ENCODE measurements around the gene CHST7.

Gene CHST7

GRCh38 chrX:46602468-46603102 lies 29.0 kb downstream of the CHST7 start:
- Histone ChIP-seq H3K9ac (ENCODE audit: low read length) (no peak overlapping the region), H3K36me3 (ENCODE audit: low read length) (0 out of 2 replicates have a peak, but pooled peaks cover 2% of the 10 kb centered on the region), H3F3A (ENCODE audit: insufficient read depth) (no peaks in the 10 kb centered on the region; the same call in 1 of the 2 replicates), H3K4me3 (ENCODE audit: insufficient read depth, low read length, poor library complexity, severe bottlenecking) (no peak overlapping the region), H3K79me2 (ENCODE audit: insufficient read depth, low read length) (no peaks in the 10 kb centered on the region), H3K9me2 (replicated peaks; ENCODE audit: insufficient read depth, low read length) (no peaks in the 10 kb centered on the region), H2AFZ (ENCODE audit: low read depth, low read length, severe bottlenecking) (no peak overlapping the region), H3K27me3 (ENCODE audit: low read length) (no peaks in the 10 kb centered on the region), H3K27ac (ENCODE audit: low read depth, low read length) (no peak overlapping the region), H3K4me2 (ENCODE audit: low read depth, low read length, poor library complexity, severe bottlenecking) (no peak overlapping the region), H4K20me1 (ENCODE audit: low read depth, low read length) (no peaks in the 10 kb centered on the region), H3K9me3 (ENCODE audit: insufficient read depth, low read length) (no peaks in the 10 kb centered on the region)
- TF ChIP-seq EZH2phosphoT487 (conservative IDR thresholded peaks at IDR 0.05; ENCODE audit: low read length) (no peak), CTCF (IDR thresholded peaks at IDR 0.05; ENCODE audit: insufficient read depth, low read length, poor library complexity, severe bottlenecking) (no peak)

GRCh38 chrX:46607916-46608315 lies 34.4 kb downstream of the CHST7 start:
- TF ChIP-seq CTCF (IDR thresholded peaks at IDR 0.05; ENCODE audit: insufficient read depth, low read length, poor library complexity, severe bottlenecking) (no peak), EZH2phosphoT487 (conservative IDR thresholded peaks at IDR 0.05; ENCODE audit: low read length) (no peak)
- H3K79me2 ChIP-seq (ENCODE audit: insufficient read depth, low read length): no peaks in the 10 kb centered on the region
- H3K9me2 ChIP-seq (replicated peaks; ENCODE audit: insufficient read depth, low read length): no peaks in the 10 kb centered on the region
- H3K27ac ChIP-seq (ENCODE audit: low read depth, low read length): no peak overlapping the region
- no peak overlapping the region for H3K9ac ChIP-seq (ENCODE audit: low read length)
- no peak overlapping the region for H2AFZ ChIP-seq (ENCODE audit: low read depth, low read length, severe bottlenecking)
- no peaks in the 10 kb centered on the region for H3K27me3 ChIP-seq (ENCODE audit: low read length)
- H3F3A ChIP-seq (ENCODE audit: insufficient read depth): no peaks in the 10 kb centered on the region
- 0 out of 2 replicates have a peak, but pooled peaks cover 2% of the 10 kb centered on the region for H3K36me3 ChIP-seq (ENCODE audit: low read length)
- H3K4me2 ChIP-seq (ENCODE audit: low read depth, low read length, poor library complexity, severe bottlenecking): no peak overlapping the region
- H3K4me3 ChIP-seq (ENCODE audit: insufficient read depth, low read length, poor library complexity, severe bottlenecking): no peak overlapping the region
- no peaks in the 10 kb centered on the region for H3K9me3 ChIP-seq (ENCODE audit: insufficient read depth, low read length)
- H4K20me1 ChIP-seq (ENCODE audit: low read depth, low read length): no peaks in the 10 kb centered on the region

- Histone ChIP-seq H3K9me3 (ENCODE audit: insufficient read depth, low read length) (no peaks in the 10 kb centered on the region), H3K9ac (ENCODE audit: low read length) (no peak overlapping the region), H3K4me3 (ENCODE audit: insufficient read depth, low read length, poor library complexity, severe bottlenecking) (no peak overlapping the region), H2AFZ (ENCODE audit: low read depth, low read length, severe bottlenecking) (no peak overlapping the region), H3K4me2 (ENCODE audit: low read depth, low read length, poor library complexity, severe bottlenecking) (no peak overlapping the region), H3K36me3 (ENCODE audit: low read length) (no peaks in the 10 kb centered on the region), H3K27ac (ENCODE audit: low read depth, low read length) (no peak overlapping the region), H3K27me3 (ENCODE audit: low read length) (no peaks in the 10 kb centered on the region), H3F3A (ENCODE audit: insufficient read depth) (no peaks in the 10 kb centered on the region), H4K20me1 (ENCODE audit: low read depth, low read length) (no peaks in the 10 kb centered on the region), H3K9me2 (replicated peaks; ENCODE audit: insufficient read depth, low read length) (no peaks in the 10 kb centered on the region), H3K79me2 (ENCODE audit: insufficient read depth, low read length) (no peaks in the 10 kb centered on the region)
- TF ChIP-seq CTCF (IDR thresholded peaks at IDR 0.05; ENCODE audit: insufficient read depth, low read length, poor library complexity, severe bottlenecking) (no peak), EZH2phosphoT487 (conservative IDR thresholded peaks at IDR 0.05; ENCODE audit: low read length) (no peak)
Observed at GRCh38 chrX:46610070-46610658, 36.6 kb downstream of the CHST7 start.

Data from SU-DHL-6 (cell line).